ENCODE results near the gene MBD4.

Gene MBD4

DNA sequence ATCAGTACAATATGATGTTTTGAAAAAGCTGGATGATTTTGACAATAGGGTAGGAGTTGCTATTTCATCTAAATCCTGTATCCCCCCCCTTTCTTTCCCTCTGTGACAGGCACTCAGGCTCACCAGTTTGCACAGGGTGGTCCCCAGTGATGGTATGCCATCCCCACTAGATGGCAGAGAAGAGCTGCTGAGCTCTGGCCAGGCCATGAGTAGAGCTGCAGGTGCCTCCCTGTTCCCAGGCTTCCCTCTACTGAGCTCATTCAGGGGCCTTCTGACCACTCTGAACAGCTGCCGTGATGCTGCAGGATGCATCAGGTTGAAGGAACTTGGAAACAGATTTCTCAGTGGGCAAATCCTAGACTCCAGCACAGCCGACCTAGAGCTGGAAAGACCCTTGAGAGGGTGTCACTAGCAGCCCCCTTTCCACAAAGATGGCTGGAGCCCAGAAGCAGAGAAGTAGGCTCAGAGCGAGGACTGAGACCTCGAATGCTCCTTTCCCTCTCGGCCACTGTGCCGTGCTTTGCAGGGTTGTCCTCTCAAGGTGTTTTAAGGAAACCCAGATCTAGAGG is 56.4 kb downstream of the MBD4 start:
- DNase-seq (ENCODE audit: low read depth, low spot score) = peak; percentile 37

DNA sequence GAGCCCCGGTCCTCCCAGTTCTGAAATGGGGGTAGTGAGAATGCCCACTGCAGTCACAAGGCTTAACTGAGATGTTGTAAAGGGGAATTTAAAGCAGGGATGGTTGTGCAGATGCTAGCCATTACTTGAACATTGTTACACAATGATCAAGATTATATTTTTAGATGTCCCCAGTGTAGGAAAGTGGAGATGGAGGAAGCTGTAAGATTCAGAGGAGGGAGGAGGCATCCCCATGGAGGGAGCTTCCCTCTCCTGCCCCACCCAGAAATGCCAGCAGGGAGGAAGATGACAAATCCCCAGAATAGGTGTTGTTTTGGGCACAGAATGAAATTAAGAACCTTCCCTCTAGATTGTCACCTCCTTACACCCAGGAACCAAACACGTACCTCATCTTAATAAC is 57.4 kb downstream of the MBD4 start:
- no peak for DNase-seq (ENCODE audit: low read depth, low spot score)
